Calu3 (cell line): Measurements from ENCODE around the gene LCN10. TPM values are rescaled to one million over a fixed set of nuclear protein-coding genes. Genes with fewer than 3 reads are reported as not detected.
"Not testable (repeated sequence)": the region's sequence is repeated elsewhere in the genome, so short reads cannot be mapped to it uniquely, and the experiment has no call there.

Experiments
- BruUV-seq: library from RNA; stranded (reverse); fragments of 400-500 nt; replicated peaks from 2 replicates; lab custom pipeline; 2021; lab: Mats Ljungman, UMichigan
- CTCF ChIA-PET: fragments of 300-600 bp; sonication (Branson Sonifier 250); formaldehyde crosslinking; loops from one replicate; lab custom pipeline; 2022; ENCODE audit warnings: antibody characterized with exemption; lab: Charles Lee
- DNase-seq: peaks from one replicate; pipeline ENCODE4 v3.0.0; 2022
- H3K27ac Mint-ChIP-seq: one replicate; pipeline ENCODE4 v1.8.0; 2022; ENCODE audit warnings: mixed read lengths; ENCODE audit not compliant: unreplicated experiment
- H3K27me3 Mint-ChIP-seq: one replicate; pipeline ENCODE4 v1.8.0; 2022; ENCODE audit warnings: mixed read lengths; ENCODE audit not compliant: unreplicated experiment
- H3K36me3 Mint-ChIP-seq: one replicate; pipeline ENCODE4 v1.8.0; 2022; ENCODE audit warnings: mild to moderate bottlenecking, moderate library complexity, mixed read lengths; ENCODE audit not compliant: insufficient read depth, unreplicated experiment
- H3K4me1 Mint-ChIP-seq: one replicate; pipeline ENCODE4 v1.8.0; 2022; ENCODE audit warnings: mild to moderate bottlenecking, low read depth, mixed read lengths; ENCODE audit not compliant: unreplicated experiment
- H3K4me3 Mint-ChIP-seq: one replicate; pipeline ENCODE4 v1.8.0; 2022; ENCODE audit warnings: mild to moderate bottlenecking, low read depth, moderate library complexity, mixed read lengths; ENCODE audit not compliant: unreplicated experiment
- H3K9me3 Mint-ChIP-seq: one replicate; pipeline ENCODE4 v1.8.0; 2022; ENCODE audit warnings: low read depth, mixed read lengths; ENCODE audit not compliant: unreplicated experiment
- CTCF ChIP-seq: fragments of 200-600 bp; IDR thresholded peaks from one replicate; pipeline ENCODE4 v1.8.0; 2022; ENCODE audit warnings: antibody characterized with exemption; ENCODE audit not compliant: unreplicated experiment
- intact Hi-C: fragments of 100-400 bp; cut with micrococcal nuclease; formaldehyde crosslinking; loops from one replicate; pipeline ENCODE4 v1.10.0; 2022; ENCODE audit not compliant: unreplicated experiment
- total RNA-seq: library from RNA; stranded (reverse); gene quantifications from 2 replicates; pipeline ENCODE4 v1.2.3, GENCODE V29; 2022

Gene LCN10
- total RNA-seq, 1 experiment from 2014 or later, result 0.33 TPM

GRCh38 chr9:136709454-136710109 lies 33.2 kb downstream of the LCN10 start:
- peaks cover 9% of the 10 kb centered on the region for H3K27me3 Mint-ChIP-seq
- no peak for DNase-seq
- CTCF ChIA-PET, result no interaction called here
- no peaks in the 10 kb centered on the region for H3K9me3 Mint-ChIP-seq
- H3K4me3 Mint-ChIP-seq, result no peak overlapping the region
- no peaks in the 10 kb centered on the region for H3K4me1 Mint-ChIP-seq
- no peaks in the 10 kb centered on the region for H3K36me3 Mint-ChIP-seq
- TF ChIP-seq CTCF, result no peak
- H3K27ac Mint-ChIP-seq, result no peak overlapping the region
- intact Hi-C loops, result no loop called here
- BruUV-seq, result no TSS peak

- intact Hi-C loops, result no loop called here
Observed at GRCh38 chr9:136707849-136708517, 34.8 kb downstream of the LCN10 start.

GRCh38 chr9:136707011-136707410 lies 35.7 kb downstream of the LCN10 start:
- Mint-ChIP-seq H3K9me3 (no peaks in the 10 kb centered on the region), H3K4me3 (no peak overlapping the region), H3K4me1 (no peaks in the 10 kb centered on the region), H3K36me3 (peaks cover 7% of the 10 kb centered on the region), H3K27ac (no peak overlapping the region), H3K27me3 (peaks cover 9% of the 10 kb centered on the region)
- CTCF ChIA-PET, result no interaction called here
- DNase-seq, result no peak
- TF ChIP-seq CTCF, result no peak
- intact Hi-C loops, result no loop called here
- BruUV-seq, result no TSS peak

More at GRCh38 chr9:136707849-136708517, 34.8 kb downstream of the LCN10 start:
- peaks cover 1% of the 10 kb centered on the region for H3K36me3 Mint-ChIP-seq
- no peak overlapping the region for H3K27ac Mint-ChIP-seq
- no peak overlapping the region for H3K4me3 Mint-ChIP-seq
- no peak for DNase-seq
- BruUV-seq, result no TSS peak
- no peaks in the 10 kb centered on the region for H3K4me1 Mint-ChIP-seq
- H3K27me3 Mint-ChIP-seq, result peaks cover 9% of the 10 kb centered on the region
- no peak for TF ChIP-seq CTCF
- no peaks in the 10 kb centered on the region for H3K9me3 Mint-ChIP-seq
- CTCF ChIA-PET, result no interaction called here

GRCh38 chr9:136705564-136705963 lies 37.2 kb downstream of the LCN10 start:
- no peaks in the 10 kb centered on the region for H3K4me1 Mint-ChIP-seq
- no peak overlapping the region for H3K4me3 Mint-ChIP-seq
- no peak for DNase-seq
- no peaks in the 10 kb centered on the region for H3K9me3 Mint-ChIP-seq
- peaks cover 9% of the 10 kb centered on the region for H3K27me3 Mint-ChIP-seq
- CTCF ChIA-PET, result no interaction called here
- intact Hi-C loops, result no loop called here
- no peak overlapping the region for H3K27ac Mint-ChIP-seq
- BruUV-seq, result no TSS peak
- no peak for TF ChIP-seq CTCF
- peaks cover 7% of the 10 kb centered on the region for H3K36me3 Mint-ChIP-seq

GRCh38 chr9:136704741-136705140 lies 38.0 kb downstream of the LCN10 start:
- intact Hi-C loops, H3K27ac Mint-ChIP-seq, H3K4me3 Mint-ChIP-seq, H3K27me3 Mint-ChIP-seq, DNase-seq, H3K4me1 Mint-ChIP-seq, H3K36me3 Mint-ChIP-seq, BruUV-seq, H3K9me3 Mint-ChIP-seq: not testable (repeated sequence)
- CTCF ChIA-PET, result interaction anchor here (0.6 kb wide), 1 partner anchor 844 kb away, joined by 6 read pairs; no protein-coding TSS in a partner anchor
